ENCODE data around the gene TSHZ2. TPM values are rescaled to one million over a fixed set of nuclear protein-coding genes. Genes with fewer than 3 reads are reported as not detected.
A peak's percentile ranks its signal among the peaks of the same experiment; 100 is the strongest.
"Not testable (repeated sequence)": the region's sequence is repeated elsewhere in the genome, so short reads cannot be mapped to it uniquely, and the experiment has no call there.

The TSHZ2 gene
- total RNA-seq, 1 donor from 2014 or later, result 10.3 TPM

- ATAC-seq, result no peak
Measured at GRCh38 chr20:52962183-52962582, 10.0 kb upstream of the TSHZ2 start.

- no peak for ATAC-seq
Measured at GRCh38 chr20:52963131-52963530, 9.0 kb upstream of the TSHZ2 start.

GRCh38 chr20:52964131-52964530 lies 8.0 kb upstream of the TSHZ2 start:
- no peak for ATAC-seq

- no peak for ATAC-seq
Measured at GRCh38 chr20:52965380-52965779, 6.8 kb upstream of the TSHZ2 start.

GRCh38 chr20:52965819-52966218 lies 6.3 kb upstream of the TSHZ2 start:
- peak; percentile 61 for ATAC-seq

- ATAC-seq, result not testable (repeated sequence)
Measured at GRCh38 chr20:52966543-52966942, 5.6 kb upstream of the TSHZ2 start.

- no peak for ATAC-seq
Measured at GRCh38 chr20:52971498-52972189, 514 bp upstream of the TSHZ2 start.

GRCh38 chr20:52972965-52973819 lies 1.0 kb downstream of the TSHZ2 start:
- ATAC-seq, result peak; percentile 42

- ATAC-seq, result no peak
Measured at GRCh38 chr20:52974179-52974594, 2.0 kb downstream of the TSHZ2 start.

GRCh38 chr20:52975029-52975732 lies 3.0 kb downstream of the TSHZ2 start:
- ATAC-seq, result no peak

- no peak for ATAC-seq
Measured at GRCh38 chr20:52975803-52976531, 3.8 kb downstream of the TSHZ2 start.

- no peak for ATAC-seq
Measured at GRCh38 chr20:52978851-52979250, 6.7 kb downstream of the TSHZ2 start.

- ATAC-seq, result no peak
Measured at GRCh38 chr20:52981051-52981450, 8.9 kb downstream of the TSHZ2 start.

- ATAC-seq, result no peak
Measured at GRCh38 chr20:52983726-52984450, 11.7 kb downstream of the TSHZ2 start.

- ATAC-seq, result no peak
Measured at GRCh38 chr20:52984451-52984810, 12.3 kb downstream of the TSHZ2 start.

GRCh38 chr20:52985687-52986086 lies 13.5 kb downstream of the TSHZ2 start:
- ATAC-seq, result no peak

- ATAC-seq, result no peak
Measured at GRCh38 chr20:52987295-52987694, 15.1 kb downstream of the TSHZ2 start.

GRCh38 chr20:52991830-52992229 lies 19.7 kb downstream of the TSHZ2 start:
- ATAC-seq, result peak; percentile 31

GRCh38 chr20:52992632-52993031 lies 20.5 kb downstream of the TSHZ2 start:
- ATAC-seq, result no peak

GRCh38 chr20:52993076-52993475 lies 20.9 kb downstream of the TSHZ2 start:
- no peak for ATAC-seq

GRCh38 chr20:52994184-52994970 lies 22.2 kb downstream of the TSHZ2 start:
- no peak for ATAC-seq

All from esophagus mucosa (tissue), 1 donor.